BE2C (cell line): ENCODE measurements around the gene HOXA7.

Experiments
- DNase-seq: peaks from one replicate; pipeline ENCODE4 v3.0.0-alpha.2; 2020
- H3K27me3 ChIP-seq: fragments of 250-450 bp; sonication (Bioruptor Pico); 2 replicates; pipeline ENCODE4 v1.5.1; 2020; ENCODE audit warnings: mild to moderate bottlenecking
- H3K36me3 ChIP-seq: fragments of 250-450 bp; sonication (Bioruptor Pico); 2 replicates; pipeline ENCODE4 v1.5.1; 2020; ENCODE audit warnings: mild to moderate bottlenecking
- H3K4me1 ChIP-seq: fragments of 250-450 bp; sonication (Bioruptor Pico); 2 replicates; pipeline ENCODE4 v1.5.1; 2020
- H3K4me3 ChIP-seq: 2 replicates; pipeline ENCODE4 v1.5.1; 2011; ENCODE audit warnings: low read depth, low read length
- H3K9me3 ChIP-seq: fragments of 250-450 bp; sonication (Bioruptor Pico); 2 replicates; pipeline ENCODE4 v1.5.1; 2020
- TF ChIP-seq, protein P1 (sequence below): IDR thresholded peaks from 2 replicates; pipeline ENCODE4 v1.5.1; 2012; ENCODE audit warnings: mild to moderate bottlenecking, low read depth, low read length

Gene HOXA7

DNA sequence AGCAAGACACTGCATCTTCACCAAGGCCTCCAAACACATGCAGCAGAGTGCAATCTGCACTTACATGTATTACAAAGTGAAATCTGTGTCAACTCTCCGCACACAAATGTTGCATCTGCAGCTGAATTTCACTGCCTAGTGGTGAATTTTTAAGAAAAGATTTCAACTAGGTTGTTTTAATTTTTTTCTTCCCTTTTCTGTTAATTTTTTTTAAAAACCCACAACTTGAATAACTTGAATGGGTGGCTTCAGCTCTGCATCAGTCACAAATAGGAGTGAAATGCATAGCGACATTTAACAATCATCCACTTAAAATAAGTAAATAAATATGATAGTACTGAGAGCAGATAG is 37.5 kb upstream of the HOXA7 start:
- Histone ChIP-seq H3K4me1 (no peaks in the 10 kb centered on the region), H3K27me3 (peaks cover 100% of the 10 kb centered on the region), H3K4me3 (no peak overlapping the region), H3K36me3 (no peaks in the 10 kb centered on the region), H3K9me3 (no peaks in the 10 kb centered on the region)
- no peak for DNase-seq
- TF ChIP-seq, protein P1, sequence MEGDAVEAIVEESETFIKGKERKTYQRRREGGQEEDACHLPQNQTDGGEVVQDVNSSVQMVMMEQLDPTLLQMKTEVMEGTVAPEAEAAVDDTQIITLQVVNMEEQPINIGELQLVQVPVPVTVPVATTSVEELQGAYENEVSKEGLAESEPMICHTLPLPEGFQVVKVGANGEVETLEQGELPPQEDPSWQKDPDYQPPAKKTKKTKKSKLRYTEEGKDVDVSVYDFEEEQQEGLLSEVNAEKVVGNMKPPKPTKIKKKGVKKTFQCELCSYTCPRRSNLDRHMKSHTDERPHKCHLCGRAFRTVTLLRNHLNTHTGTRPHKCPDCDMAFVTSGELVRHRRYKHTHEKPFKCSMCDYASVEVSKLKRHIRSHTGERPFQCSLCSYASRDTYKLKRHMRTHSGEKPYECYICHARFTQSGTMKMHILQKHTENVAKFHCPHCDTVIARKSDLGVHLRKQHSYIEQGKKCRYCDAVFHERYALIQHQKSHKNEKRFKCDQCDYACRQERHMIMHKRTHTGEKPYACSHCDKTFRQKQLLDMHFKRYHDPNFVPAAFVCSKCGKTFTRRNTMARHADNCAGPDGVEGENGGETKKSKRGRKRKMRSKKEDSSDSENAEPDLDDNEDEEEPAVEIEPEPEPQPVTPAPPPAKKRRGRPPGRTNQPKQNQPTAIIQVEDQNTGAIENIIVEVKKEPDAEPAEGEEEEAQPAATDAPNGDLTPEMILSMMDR, result no peak

DNA sequence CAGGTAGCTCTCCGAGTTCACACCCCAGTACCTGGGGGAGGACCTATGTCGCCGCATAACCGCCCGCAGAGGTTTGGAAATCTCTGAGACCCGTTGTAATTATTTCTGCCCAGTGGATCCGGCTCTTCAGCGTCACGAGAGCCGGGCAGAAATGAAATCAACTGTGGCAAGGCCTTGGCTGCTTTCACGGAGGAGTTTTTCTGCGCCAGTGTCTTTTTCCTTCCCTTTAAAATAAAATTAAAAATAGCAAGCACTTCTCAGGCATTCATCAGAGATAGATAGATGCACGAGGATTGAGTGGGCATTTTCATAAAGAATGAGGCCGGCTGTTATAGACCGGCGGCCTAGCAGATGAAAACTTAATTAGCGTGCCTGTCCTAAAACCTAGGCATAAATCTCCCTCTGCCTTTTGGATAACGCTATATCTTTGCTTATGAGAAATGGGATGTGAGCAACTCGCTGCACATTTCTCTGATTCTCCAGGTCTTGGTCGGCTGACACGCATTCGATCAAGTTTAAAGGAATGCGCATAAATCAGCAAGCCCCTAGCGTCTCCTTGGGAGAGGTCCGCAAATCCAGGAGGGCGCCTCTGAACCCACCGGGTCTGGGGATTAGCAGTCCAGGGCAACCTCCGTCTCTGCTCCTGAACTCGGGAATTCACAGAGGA is 37.0 kb upstream of the HOXA7 start:
- no peaks in the 10 kb centered on the region for H3K36me3 ChIP-seq
- H3K4me3 ChIP-seq, result no peak overlapping the region
- H3K9me3 ChIP-seq, result no peaks in the 10 kb centered on the region
- H3K27me3 ChIP-seq, result peaks cover 100% of the 10 kb centered on the region
- H3K4me1 ChIP-seq, result no peaks in the 10 kb centered on the region
- TF ChIP-seq, protein P1, result no peak
- no peak for DNase-seq

DNA sequence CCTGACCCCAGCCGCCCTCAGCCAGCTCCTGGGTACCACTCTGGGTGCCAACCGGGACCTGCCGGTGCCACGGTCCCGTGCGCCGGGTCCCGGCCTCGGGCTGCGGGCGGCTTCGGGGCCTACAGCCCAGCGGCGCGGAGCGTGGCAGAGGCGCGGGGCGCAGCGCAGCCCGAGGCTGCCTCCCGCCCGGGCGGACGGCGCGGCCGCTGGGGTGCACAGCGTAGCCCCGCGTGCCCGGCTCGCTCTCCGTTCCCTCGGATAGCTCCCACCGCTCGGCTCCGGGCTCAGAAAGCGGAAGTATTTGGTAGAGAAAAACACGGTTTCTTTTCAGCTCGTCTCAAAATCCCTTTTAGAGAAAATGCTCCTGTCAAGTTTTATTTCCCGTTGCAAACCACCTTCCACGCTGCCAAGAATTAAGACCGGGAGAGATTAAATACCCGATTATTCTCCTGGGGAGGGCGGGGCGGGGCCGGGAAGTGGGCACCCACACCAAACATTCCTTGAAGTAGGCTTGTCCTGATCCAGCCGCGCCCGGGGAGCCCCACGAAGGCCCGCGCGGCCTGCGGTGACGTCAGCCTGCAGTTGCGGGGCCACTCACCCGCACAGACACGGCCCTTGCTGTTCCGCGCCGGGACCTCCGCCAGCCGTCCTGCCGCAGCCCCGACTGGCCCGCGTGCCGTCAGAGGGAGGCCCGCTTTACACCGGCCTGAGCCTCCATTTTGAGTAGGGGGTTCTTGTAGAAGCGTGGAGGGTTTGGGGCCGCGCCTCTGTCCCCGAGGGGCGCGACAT is 36.3 kb upstream of the HOXA7 start:
- no peaks in the 10 kb centered on the region for H3K4me1 ChIP-seq
- peaks cover 100% of the 10 kb centered on the region for H3K27me3 ChIP-seq
- no peak for DNase-seq
- no peaks in the 10 kb centered on the region for H3K36me3 ChIP-seq
- H3K4me3 ChIP-seq, result no peak overlapping the region
- TF ChIP-seq, protein P1, result no peak
- H3K9me3 ChIP-seq, result no peaks in the 10 kb centered on the region

DNA sequence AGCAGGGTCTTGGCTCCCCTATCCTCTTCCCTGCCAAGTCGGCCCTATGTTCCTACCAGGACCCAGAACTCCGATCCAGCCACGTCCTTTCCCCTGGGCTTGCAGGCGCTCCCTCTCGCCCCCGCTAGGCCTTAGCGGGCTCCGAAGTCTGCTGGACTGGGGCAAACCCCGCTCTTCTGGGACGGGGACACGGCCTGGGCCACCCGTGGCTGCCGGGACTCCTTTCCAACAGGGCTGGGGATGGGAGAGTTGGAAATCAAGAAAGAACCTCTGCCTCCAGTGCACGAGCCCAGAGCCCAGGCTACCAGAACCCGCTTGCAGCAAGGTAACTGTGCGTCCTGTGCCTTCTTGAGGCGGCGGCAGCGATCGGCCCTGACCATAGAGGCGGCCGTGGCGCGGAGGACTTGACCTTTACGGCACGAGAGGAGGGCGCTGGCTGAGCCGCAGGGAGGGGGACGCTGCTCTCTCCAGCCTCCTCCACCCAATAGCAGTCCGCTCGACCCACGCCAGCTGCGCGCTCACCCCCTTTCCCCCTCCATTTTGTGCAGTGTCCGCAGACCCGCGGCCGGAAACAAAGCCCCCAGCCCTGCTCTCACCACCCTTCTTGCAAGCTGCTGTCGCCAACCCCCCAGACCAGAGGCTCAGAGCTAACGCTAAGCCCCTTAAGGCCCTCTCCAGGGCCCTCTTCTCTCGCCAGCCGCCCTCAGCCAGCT is 35.5 kb upstream of the HOXA7 start:
- no peak for DNase-seq
- Histone ChIP-seq H3K4me3 (no peak overlapping the region), H3K4me1 (no peaks in the 10 kb centered on the region), H3K9me3 (no peaks in the 10 kb centered on the region), H3K27me3 (peaks cover 100% of the 10 kb centered on the region), H3K36me3 (no peaks in the 10 kb centered on the region)
- TF ChIP-seq, protein P1, result no peak

DNA sequence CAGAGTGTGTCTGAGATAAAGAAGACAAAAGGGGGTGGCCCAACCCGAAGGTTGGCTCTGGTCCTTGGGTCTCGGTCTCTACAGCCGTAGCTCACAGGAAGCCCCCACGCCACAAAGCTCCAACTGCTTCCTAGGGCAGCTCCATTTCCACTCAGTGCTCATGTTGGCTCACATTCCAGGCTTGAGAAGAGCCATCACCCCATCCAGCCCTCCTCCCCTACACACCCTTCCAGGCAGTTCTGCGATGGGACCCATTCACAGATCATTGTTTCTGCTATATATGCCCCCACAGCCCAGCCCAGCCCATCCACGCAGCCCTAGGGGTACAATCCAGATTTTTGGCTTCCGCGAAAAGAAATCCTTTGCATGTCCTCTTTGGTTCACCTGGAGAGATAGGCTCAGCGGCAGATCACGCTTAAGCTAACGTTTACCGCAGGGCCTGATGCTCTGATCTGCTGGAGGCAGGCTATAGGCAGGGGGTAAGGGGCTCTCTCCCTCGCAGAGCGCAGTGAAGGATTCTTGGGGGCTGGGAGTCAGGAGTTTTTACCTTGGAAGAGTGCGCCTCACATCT is 34.8 kb upstream of the HOXA7 start:
- no peaks in the 10 kb centered on the region for H3K9me3 ChIP-seq
- TF ChIP-seq, protein P1, result no peak
- DNase-seq, result no peak
- H3K27me3 ChIP-seq, result peaks cover 100% of the 10 kb centered on the region
- no peak overlapping the region for H3K4me3 ChIP-seq
- H3K36me3 ChIP-seq, result no peaks in the 10 kb centered on the region
- no peaks in the 10 kb centered on the region for H3K4me1 ChIP-seq
